ENCODE results near the gene SPNS2. TPM values are rescaled to one million over a fixed set of nuclear protein-coding genes. Genes with fewer than 3 reads are reported as not detected.

SPNS2 gene
- total and polyA plus RNA-seq, 2 of the 8 experiments (the other 6 are each of a cell fraction or from before 2014, with no cell fraction given): 1.2 to 1.5 TPM

GRCh38 chr17:4573115-4573514 is 74.4 kb downstream of the SPNS2 start:
- H3K23ac ChIP-seq (ENCODE audit: insufficient read length): no peak overlapping the region
- H3K79me2 ChIP-seq (ENCODE audit: control insufficient read depth in 1 of 2, insufficient read depth in 2 of 2, low read length in 2 of 2): no peaks in the 10 kb centered on the region
- no peak overlapping the region for H3K9ac ChIP-seq (replicated peaks in 1 of 4; ENCODE audit: extremely low read depth in 1 of 4, low read depth in 3 of 4, low read length in 3 of 4)
- no peak overlapping the region for H2BK5ac ChIP-seq (ENCODE audit: low read depth, low read length)
- peaks cover 9 to 23% (median 16%) of the 10 kb centered on the region in 4 experiments for H3K4me1 ChIP-seq (replicated peaks in 1 of 4; ENCODE audit: control insufficient read depth in 3 of 4, insufficient read depth in 4 of 4, low read length in 3 of 4)
- H3K56ac ChIP-seq (replicated peaks; ENCODE audit: insufficient read length, low read depth, low read length): no peak overlapping the region
- no peak overlapping the region for H3K4me2 ChIP-seq (ENCODE audit: insufficient read depth in 1 of 2, low read depth in 2 of 2, low read length in 2 of 2)
- FAIRE-seq (no peak), DNase-seq (ENCODE audit: low read depth in 1 of 2, low spot score in 2 of 2) (no peak)
- no peak overlapping the region for H3K4ac ChIP-seq (replicated peaks; ENCODE audit: insufficient read length, low read depth, low read length)
- H2BK20ac ChIP-seq (ENCODE audit: low read length): no peak overlapping the region
- ChIA-PET POLR2A (ENCODE audit: partially characterized antibody) (no interaction called here), CTCF (ENCODE audit: partially characterized antibody) (interaction anchor here (0.9 to 1.2 kb wide), 2 partner anchors 11 to 22 kb away, joined by 4 read pairs; partner anchors contain the start of gene SMTNL2)
- H3K23me2 ChIP-seq (ENCODE audit: low read depth, low read length): no peaks in the 10 kb centered on the region; the same call in 1 of the 2 replicates
- H3K36me3 ChIP-seq (ENCODE audit: control insufficient read depth in 2 of 4, insufficient read depth in 4 of 4, low read length in 3 of 4): no peaks in the 10 kb centered on the region
- H3K79me1 ChIP-seq (ENCODE audit: low read depth, low read length): no peaks in the 10 kb centered on the region
- H2BK15ac ChIP-seq (ENCODE audit: low read length): no peak overlapping the region
- no peak overlapping the region for H2BK120ac ChIP-seq (replicated peaks; ENCODE audit: low read depth, low read length)
- H2BK12ac ChIP-seq (ENCODE audit: low read depth, low read length): no peak overlapping the region
- H3K27ac ChIP-seq (ENCODE audit: low read depth, low read length): no peak overlapping the region
- WGBS, 2 experiments (ENCODE audit: extremely low coverage in 1 of 2, insufficient coverage in 1 of 2, insufficient read length in 1 of 2, insufficient replicate concordance in 2 of 2, low coverage in 1 of 2, low lambda C conversion rate in 2 of 2, missing lambda C conversion rate in 1 of 2): 88% methylated on average over 4 of the region's 4 CpGs; no CpG with 5 or more reads in 1 of the 2 experiments
- no peak overlapping the region for H4K8ac ChIP-seq (ENCODE audit: extremely low read depth, insufficient read depth, low read length)
- H4K91ac ChIP-seq (replicated peaks; ENCODE audit: insufficient read length, low read length): no peak overlapping the region
- no peaks in the 10 kb centered on the region for H3K27me3 ChIP-seq (replicated peaks in 1 of 4; ENCODE audit: control insufficient read depth in 3 of 4, extremely low read depth in 1 of 4, insufficient read depth in 3 of 4, low read length in 3 of 4)
- TF ChIP-seq TCF12 (IDR thresholded peaks at IDR 0.05; ENCODE audit: low read depth, low read length) (no peak), CHD2 (IDR thresholded peaks at IDR 0.05; ENCODE audit: low read length) (no peak), RAD21 (IDR thresholded peaks at IDR 0.05 in 1 of 2, conservative IDR thresholded peaks at IDR 0.05 in 1 of 2; ENCODE audit: low read depth in 2 of 2, low read length in 2 of 2) (no peak), RBBP5 (IDR thresholded peaks at IDR 0.05; ENCODE audit: borderline replicate concordance, low read depth, low read length) (no peak)
- H3K18ac ChIP-seq (ENCODE audit: extremely low read depth, low read length): no peak overlapping the region
- H4K5ac ChIP-seq (ENCODE audit: insufficient read length, low read depth, low read length): no peak overlapping the region
- H4K20me1 ChIP-seq (replicated peaks in 1 of 2; ENCODE audit: control insufficient read depth in 1 of 2, insufficient read depth in 2 of 2, low read length in 2 of 2): no peaks in the 10 kb centered on the region
- H2AFZ ChIP-seq (ENCODE audit: low read length): no peak overlapping the region
- H3K14ac ChIP-seq (ENCODE audit: insufficient read length): no peak overlapping the region
- H3K9me3 ChIP-seq (ENCODE audit: insufficient read depth in 2 of 2, low read depth in 1 of 2, low read length in 1 of 2): no peaks in the 10 kb centered on the region
- no peak overlapping the region for H2AK5ac ChIP-seq (ENCODE audit: low read depth, low read length)
- H3K4me3 ChIP-seq (ENCODE audit: extremely low read depth in 1 of 4, insufficient read depth in 2 of 4, low read depth in 3 of 4, low read length in 4 of 4): no peak overlapping the region
